ENCODE results near the gene ENKUR.

Gene ENKUR

GRCh38 chr10:24938525-24938924, 77.4 kb downstream of the ENKUR start:
- no peak for DNase-seq

GRCh38 chr10:24938076-24938475, 77.9 kb downstream of the ENKUR start:
- no peak for DNase-seq

GRCh38 chr10:24935504-24936292, 80.3 kb downstream of the ENKUR start:
- no peak for DNase-seq

Data from activated CD4-positive, alpha-beta T cell treated with anti-CD3 and anti-CD28 coated beads, Interleukin-10, Interleukin-2, amounts not matched to agents 100 ng/mL and 50 ng/mL, durations not matched to agents 16 hours and 8 hours (primary cell).